SK-N-SH (cell line): Measurements from ENCODE around the gene ARID4A. TPM values are rescaled to one million over a fixed set of nuclear protein-coding genes. Genes with fewer than 3 reads are reported as not detected.

Experiments used
- CTCF ChIA-PET: fragments of 300-600, 350-600 bp; formaldehyde crosslinking; extraction: SDS; loops from one replicate; lab custom pipeline; 2021; lab: Yijun Ruan, JAX
- POLR2A ChIA-PET: fragments of 350-600 bp; sonication (Branson Sonifier 250); formaldehyde crosslinking; extraction: SDS; loops from one replicate; lab custom pipeline; 2020; ENCODE audit warnings: antibody characterized with exemption, inconsistent platforms; lab: Yijun Ruan, JAX
- DNase-seq: peaks from one replicate; pipeline ENCODE4 v3.0.0; 2012
- H2AFZ ChIP-seq: fragments of 200-600 bp; sonication (generic); 2 replicates; pipeline ENCODE4 v1.8.1; 2016; ENCODE audit warnings: antibody characterized with exemption, mild to moderate bottlenecking, low read depth
- H3F3A ChIP-seq: fragments of 200-600 bp; sonication (generic); replicated peaks from 2 replicates; pipeline ENCODE3; 2016; ENCODE audit warnings: antibody characterized with exemption, mild to moderate bottlenecking; ENCODE audit not compliant: insufficient read depth
- H3K27ac ChIP-seq, 2 experiments: fragments of 200-500 bp in 1 of 2; fragments of 200-600 bp in 1 of 2; sonication (Bioruptor generic) in 1 of 2; sonication (generic), shearing (Covaris generic) in 1 of 2; 2 replicates each; pipeline versions ENCODE4 v1.5.1 to v1.6.1; 2014 to 2016; ENCODE audit warnings: low read depth in 2 of 2, inconsistent platforms in 1 of 2, low read length in 1 of 2, mild to moderate bottlenecking in 1 of 2, mixed read lengths in 1 of 2
- H3K27me3 ChIP-seq: fragments of 200-600 bp; sonication (generic), shearing (Covaris generic); 2 replicates; pipeline ENCODE4 v1.6.1; 2016; ENCODE audit warnings: mixed run types; ENCODE audit not compliant: insufficient read depth
- H3K36me3 ChIP-seq, 2 experiments: fragments of 200-500 bp in 1 of 2; fragments of 200-600 bp in 1 of 2; sonication (Bioruptor generic) in 1 of 2; sonication (generic) in 1 of 2; replicated peaks in 1 of 2; 2 replicates each; pipeline versions ENCODE3 to v1.5.1; 2014 to 2016; ENCODE audit warnings: low read length in 1 of 2, mild to moderate bottlenecking in 1 of 2; ENCODE audit not compliant: insufficient read depth in 2 of 2, control insufficient read depth in 1 of 2
- H3K4me1 ChIP-seq, 2 experiments: fragments of 200-500 bp in 1 of 2; fragments of 200-600 bp in 1 of 2; sonication (Bioruptor generic) in 1 of 2; sonication (generic), shearing (Covaris generic) in 1 of 2; 2 replicates each; pipeline versions ENCODE4 v1.5.1 to v1.6.1; 2014 to 2016; ENCODE audit warnings: low read depth in 1 of 2, low read length in 1 of 2, mixed run types in 1 of 2; ENCODE audit not compliant: insufficient read depth in 2 of 2, control insufficient read depth in 1 of 2
- H3K4me2 ChIP-seq: fragments of 200-600 bp; sonication (generic), shearing (Covaris generic); 2 replicates; pipeline ENCODE4 v1.6.1; 2017; ENCODE audit warnings: mixed run types
- H3K4me3 ChIP-seq, 2 experiments: fragments of 200-500 bp in 1 of 2; fragments of 200-600 bp in 1 of 2; sonication (Bioruptor generic) in 1 of 2; sonication (generic), shearing (Covaris generic) in 1 of 2; 2 replicates each; pipeline versions ENCODE4 v1.5.1 to v1.8.1; 2014 to 2016; ENCODE audit warnings: low read depth in 2 of 2, inconsistent platforms in 1 of 2, low read length in 1 of 2, mild to moderate bottlenecking in 1 of 2, mixed read lengths in 1 of 2, moderate library complexity in 1 of 2
- H3K79me2 ChIP-seq: fragments of 200-600 bp; sonication (generic); 2 replicates; pipeline ENCODE4 v1.8.1; 2017; ENCODE audit warnings: mild to moderate bottlenecking; ENCODE audit not compliant: insufficient read depth
- H3K9ac ChIP-seq: fragments of 200-600 bp; sonication (generic); 2 replicates; pipeline ENCODE4 v1.6.1; 2017; ENCODE audit warnings: mixed run types
- H3K9me2 ChIP-seq: fragments of 200-600 bp; sonication (generic); 2 replicates; pipeline ENCODE4 v1.6.1; 2017; ENCODE audit warnings: mixed run types
- H3K9me3 ChIP-seq: fragments of 200-600 bp; sonication (generic); 2 replicates; pipeline ENCODE4 v1.6.1; 2017; ENCODE audit warnings: mixed run types, mild to moderate bottlenecking, moderate library complexity
- H4K20me1 ChIP-seq: fragments of 200-600 bp; sonication (generic); 2 replicates; pipeline ENCODE4 v1.6.1; 2017; ENCODE audit warnings: mild to moderate bottlenecking, mixed run types; ENCODE audit not compliant: insufficient read depth
- CTCF ChIP-seq: fragments of 200-600 bp; sonication (generic); IDR thresholded peaks from 2 replicates; pipeline ENCODE4 v1.6.1; 2017; ENCODE audit warnings: antibody characterized with exemption, mild to moderate bottlenecking, moderate library complexity
- ELF1 ChIP-seq: IDR thresholded peaks from 2 replicates; pipeline ENCODE4 v1.4.0; 2012
- FOSL2 ChIP-seq: IDR thresholded peaks from 2 replicates; pipeline ENCODE4 v1.4.0; 2012; ENCODE audit warnings: low read depth, mild to moderate bottlenecking, moderate library complexity, borderline replicate concordance
- FOXM1 ChIP-seq: IDR thresholded peaks from 2 replicates; pipeline ENCODE4 v1.4.0; 2012; ENCODE audit warnings: low read depth, mild to moderate bottlenecking
- GATA2 ChIP-seq: sonication (generic); formaldehyde crosslinking; IDR thresholded peaks from 2 replicates; pipeline ENCODE4 v1.5.0; 2020; ENCODE audit warnings: mild to moderate bottlenecking, missing genetic modification reagents
- IRF3 ChIP-seq: fragments of 150-350 bp; IDR thresholded peaks from 2 replicates; pipeline ENCODE4 v1.6.1; 2016; ENCODE audit warnings: mild to moderate bottlenecking, low read depth, low read length
- JUND ChIP-seq: IDR thresholded peaks from 2 replicates; pipeline ENCODE4 v1.4.0; 2012
- MAX ChIP-seq: IDR thresholded peaks from 2 replicates; pipeline ENCODE4 v1.4.0; 2012; ENCODE audit warnings: low read depth
- MEF2A ChIP-seq: IDR thresholded peaks from 2 replicates; pipeline ENCODE4 v1.4.0; 2012; ENCODE audit warnings: low read depth, borderline replicate concordance
- NFIC ChIP-seq: IDR thresholded peaks from 2 replicates; pipeline ENCODE4 v1.4.0; 2012; ENCODE audit warnings: borderline replicate concordance
- PBX3 ChIP-seq: IDR thresholded peaks from 2 replicates; pipeline ENCODE4; 2012
- RAD21 ChIP-seq: IDR thresholded peaks from 2 replicates; pipeline ENCODE4 v1.6.1; 2012; ENCODE audit warnings: mild to moderate bottlenecking, low read length
- RXRA ChIP-seq: IDR thresholded peaks from 2 replicates; pipeline ENCODE4 v1.4.0; 2012; ENCODE audit warnings: low read depth, mild to moderate bottlenecking, borderline replicate concordance
- TAF1 ChIP-seq: IDR thresholded peaks from 2 replicates; pipeline ENCODE4 v1.6.1; 2012; ENCODE audit warnings: low read depth, mild to moderate bottlenecking, low read length, moderate library complexity, borderline replicate concordance
- TEAD4 ChIP-seq: IDR thresholded peaks from 2 replicates; pipeline ENCODE4 v1.4.0; 2012; ENCODE audit warnings: mild to moderate bottlenecking, borderline replicate concordance; ENCODE audit not compliant: insufficient read depth
- YY1 ChIP-seq: IDR thresholded peaks from 2 replicates; pipeline ENCODE4 v1.4.0; 2012; ENCODE audit warnings: low read depth, mild to moderate bottlenecking
- WGBS: methylation state at CpG from one replicate; pipeline ENCODE4 v1.1.6; 2017; ENCODE audit warnings: low lambda C conversion rate; 5-methylcytosine and 5-hydroxymethylcytosine counted together
- polyA plus RNA-seq, 3 experiments: library from polyadenylated mRNA; depleted of rRNA; stranded (reverse); fragments of >200 nt; gene quantifications; 2 replicates each; pipeline ENCODE4 v1.2.3, GENCODE V29; 2012
- TF ChIP-seq, protein P1 (sequence below): IDR thresholded peaks from 2 replicates; pipeline ENCODE4 v1.6.1; 2012; ENCODE audit warnings: mild to moderate bottlenecking, low read depth, low read length, moderate library complexity
- TF ChIP-seq, protein P2 (sequence below): IDR thresholded peaks from 2 replicates; pipeline ENCODE4 v1.4.0; 2012; ENCODE audit warnings: low read depth, borderline replicate concordance

Gene ARID4A
- polyA plus RNA-seq, 1 of the 3 experiments (the other 2 are of a cell fraction), result 4.6 TPM

GRCh38 chr14:58313699-58314098, 15.3 kb downstream of the ARID4A start:
- H3K9ac ChIP-seq, result no peak overlapping the region
- ChIA-PET CTCF (interaction anchor here (1.0 kb wide), 1 partner anchor 16 kb away, joined by 3 read pairs; no protein-coding TSS in a partner anchor), POLR2A (no interaction called here)
- H3K27me3 ChIP-seq, result no peaks in the 10 kb centered on the region
- H3K4me1 ChIP-seq, result no peaks in the 10 kb centered on the region; a peak in 2 of 4 replicates
- peaks cover 14% of the 10 kb centered on the region; the same call in 1 of the 2 replicates for H3K79me2 ChIP-seq
- H3K27ac ChIP-seq, result no peak overlapping the region
- H3K4me2 ChIP-seq, result no peak overlapping the region
- TF ChIP-seq YY1 (no peak), FOXM1 (no peak), NFIC (no peak), CTCF (no peak), PBX3 (no peak), RAD21 (no peak), TAF1 (no peak), FOSL2 (no peak), ELF1 (no peak), GATA2 (CRISPR knock-in tag) (no peak), MEF2A (no peak), MAX (no peak), JUND (no peak), IRF3 (no peak), RXRA (no peak), TEAD4 (no peak)
- TF ChIP-seq, protein P1, sequence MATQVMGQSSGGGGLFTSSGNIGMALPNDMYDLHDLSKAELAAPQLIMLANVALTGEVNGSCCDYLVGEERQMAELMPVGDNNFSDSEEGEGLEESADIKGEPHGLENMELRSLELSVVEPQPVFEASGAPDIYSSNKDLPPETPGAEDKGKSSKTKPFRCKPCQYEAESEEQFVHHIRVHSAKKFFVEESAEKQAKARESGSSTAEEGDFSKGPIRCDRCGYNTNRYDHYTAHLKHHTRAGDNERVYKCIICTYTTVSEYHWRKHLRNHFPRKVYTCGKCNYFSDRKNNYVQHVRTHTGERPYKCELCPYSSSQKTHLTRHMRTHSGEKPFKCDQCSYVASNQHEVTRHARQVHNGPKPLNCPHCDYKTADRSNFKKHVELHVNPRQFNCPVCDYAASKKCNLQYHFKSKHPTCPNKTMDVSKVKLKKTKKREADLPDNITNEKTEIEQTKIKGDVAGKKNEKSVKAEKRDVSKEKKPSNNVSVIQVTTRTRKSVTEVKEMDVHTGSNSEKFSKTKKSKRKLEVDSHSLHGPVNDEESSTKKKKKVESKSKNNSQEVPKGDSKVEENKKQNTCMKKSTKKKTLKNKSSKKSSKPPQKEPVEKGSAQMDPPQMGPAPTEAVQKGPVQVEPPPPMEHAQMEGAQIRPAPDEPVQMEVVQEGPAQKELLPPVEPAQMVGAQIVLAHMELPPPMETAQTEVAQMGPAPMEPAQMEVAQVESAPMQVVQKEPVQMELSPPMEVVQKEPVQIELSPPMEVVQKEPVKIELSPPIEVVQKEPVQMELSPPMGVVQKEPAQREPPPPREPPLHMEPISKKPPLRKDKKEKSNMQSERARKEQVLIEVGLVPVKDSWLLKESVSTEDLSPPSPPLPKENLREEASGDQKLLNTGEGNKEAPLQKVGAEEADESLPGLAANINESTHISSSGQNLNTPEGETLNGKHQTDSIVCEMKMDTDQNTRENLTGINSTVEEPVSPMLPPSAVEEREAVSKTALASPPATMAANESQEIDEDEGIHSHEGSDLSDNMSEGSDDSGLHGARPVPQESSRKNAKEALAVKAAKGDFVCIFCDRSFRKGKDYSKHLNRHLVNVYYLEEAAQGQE, result no peak
- TF ChIP-seq, protein P2, sequence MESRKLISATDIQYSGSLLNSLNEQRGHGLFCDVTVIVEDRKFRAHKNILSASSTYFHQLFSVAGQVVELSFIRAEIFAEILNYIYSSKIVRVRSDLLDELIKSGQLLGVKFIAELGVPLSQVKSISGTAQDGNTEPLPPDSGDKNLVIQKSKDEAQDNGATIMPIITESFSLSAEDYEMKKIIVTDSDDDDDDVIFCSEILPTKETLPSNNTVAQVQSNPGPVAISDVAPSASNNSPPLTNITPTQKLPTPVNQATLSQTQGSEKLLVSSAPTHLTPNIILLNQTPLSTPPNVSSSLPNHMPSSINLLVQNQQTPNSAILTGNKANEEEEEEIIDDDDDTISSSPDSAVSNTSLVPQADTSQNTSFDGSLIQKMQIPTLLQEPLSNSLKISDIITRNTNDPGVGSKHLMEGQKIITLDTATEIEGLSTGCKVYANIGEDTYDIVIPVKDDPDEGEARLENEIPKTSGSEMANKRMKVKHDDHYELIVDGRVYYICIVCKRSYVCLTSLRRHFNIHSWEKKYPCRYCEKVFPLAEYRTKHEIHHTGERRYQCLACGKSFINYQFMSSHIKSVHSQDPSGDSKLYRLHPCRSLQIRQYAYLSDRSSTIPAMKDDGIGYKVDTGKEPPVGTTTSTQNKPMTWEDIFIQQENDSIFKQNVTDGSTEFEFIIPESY, result no peak
- 86% methylated on average over 1 of the region's 1 CpG for WGBS
- peaks cover 23 to 28% of the 10 kb centered on the region in 2 experiments for H3K36me3 ChIP-seq
- no peak overlapping the region for H3K4me3 ChIP-seq
- H3K9me2 ChIP-seq, result no peaks in the 10 kb centered on the region
- H3F3A ChIP-seq, result peaks cover 16% of the 10 kb centered on the region
- no peaks in the 10 kb centered on the region for H3K9me3 ChIP-seq
- no peak overlapping the region for H2AFZ ChIP-seq
- DNase-seq, result no peak
- no peaks in the 10 kb centered on the region for H4K20me1 ChIP-seq
